WTC11 (cell line): ENCODE results near the gene MAML2. TPM values are rescaled to one million over a fixed set of nuclear protein-coding genes. Genes with fewer than 3 reads are reported as not detected.

Experiments
- ATAC-seq: fragments of 200-7000 bp; cut with Tn5 transposase; 2 replicates; pipeline ENCODE4 v1.10.0; 2021; ENCODE audit warnings: mild to moderate bottlenecking, moderate library complexity
- CTCF ChIA-PET: fragments of 300-600 bp; sonication (Branson Sonifier 250); formaldehyde crosslinking; loops from one replicate; lab custom pipeline; 2021; ENCODE audit warnings: antibody characterized with exemption; lab: Charles Lee
- POLR2A ChIA-PET: fragments of 350-600 bp; sonication (Branson Sonifier 250); formaldehyde crosslinking; loops from one replicate; lab custom pipeline; 2021; ENCODE audit warnings: antibody characterized with exemption; lab: Charles Lee
- DNase-seq: peaks from one replicate; pipeline ENCODE4 v3.0.0; 2021; ENCODE audit warnings: low spot score
- H3K27ac Mint-ChIP-seq: 2 replicates; pipeline ENCODE4 v1.8.0; 2021; ENCODE audit warnings: mixed read lengths
- H3K27me3 Mint-ChIP-seq: 2 replicates; pipeline ENCODE4 v1.8.0; 2021; ENCODE audit warnings: low read depth, mild to moderate bottlenecking, moderate library complexity, mixed read lengths
- H3K36me3 Mint-ChIP-seq: 2 replicates; pipeline ENCODE4 v1.8.0; 2021; ENCODE audit warnings: mixed read lengths
- H3K4me1 Mint-ChIP-seq: 2 replicates; pipeline ENCODE4 v1.8.0; 2022; ENCODE audit warnings: mixed read lengths
- H3K4me3 Mint-ChIP-seq: 2 replicates; pipeline ENCODE4 v1.8.0; 2021; ENCODE audit warnings: mild to moderate bottlenecking, moderate library complexity, mixed read lengths
- H3K9me3 Mint-ChIP-seq: 2 replicates; pipeline ENCODE4 v1.8.0; 2021; ENCODE audit warnings: mixed read lengths
- CBFB ChIP-seq: sonication (generic); formaldehyde crosslinking; IDR thresholded peaks from 2 replicates; pipeline ENCODE4 v1.8.1; 2022; ENCODE audit warnings: mild to moderate bottlenecking, low read depth, missing genetic modification reagents
- CTCF ChIP-seq: fragments of 200-600 bp; IDR thresholded peaks from 2 replicates; pipeline ENCODE4 v1.8.0; 2022; ENCODE audit warnings: antibody characterized with exemption
- ESRRA ChIP-seq: sonication (generic); formaldehyde crosslinking; IDR thresholded peaks from 2 replicates; pipeline ENCODE4 v1.8.1; 2022; ENCODE audit warnings: mild to moderate bottlenecking, missing genetic modification reagents, borderline replicate concordance
- GRHL2 ChIP-seq: fragments of 250-450 bp; sonication (Bioruptor Pico); IDR thresholded peaks from 2 replicates; pipeline ENCODE4 v1.8.0; 2022; ENCODE audit warnings: mild to moderate bottlenecking, moderate library complexity; ENCODE audit not compliant: insufficient replicate concordance, severe bottlenecking
- IRF1 ChIP-seq: sonication (generic); formaldehyde crosslinking; IDR thresholded peaks from 2 replicates; pipeline ENCODE4 v1.8.0; 2023; ENCODE audit warnings: missing genetic modification reagents
- IRF2 ChIP-seq: sonication (generic); formaldehyde crosslinking; IDR thresholded peaks from 2 replicates; pipeline ENCODE4 v1.8.0; 2022; ENCODE audit warnings: low read depth, missing genetic modification reagents, borderline replicate concordance
- MAX ChIP-seq: sonication (generic); formaldehyde crosslinking; IDR thresholded peaks from 2 replicates; pipeline ENCODE4 v1.8.0; 2022; ENCODE audit warnings: mild to moderate bottlenecking, missing genetic modification reagents
- PRDM15 ChIP-seq: sonication (generic); formaldehyde crosslinking; IDR thresholded peaks from 2 replicates; pipeline ENCODE4 v1.8.0; 2022; ENCODE audit warnings: missing genetic modification reagents
- RELA ChIP-seq: sonication (generic); formaldehyde crosslinking; IDR thresholded peaks from 2 replicates; pipeline ENCODE4 v1.8.1; 2022; ENCODE audit warnings: missing genetic modification reagents, mild to moderate bottlenecking, borderline replicate concordance
- ZNF396 ChIP-seq: fragments of 250-450 bp; sonication (Bioruptor Pico); IDR thresholded peaks from 2 replicates; pipeline ENCODE4 v1.8.0; 2021; ENCODE audit warnings: mild to moderate bottlenecking, moderate library complexity, borderline replicate concordance
- total RNA-seq: library from RNA; stranded (reverse); gene quantifications from 3 replicates; pipeline ENCODE4 v1.2.3, GENCODE V29; 2021

The MAML2 gene
- total RNA-seq, 1 experiment from 2014 or later = 8.1 TPM

- Mint-ChIP-seq H3K27me3 (no peaks in the 10 kb centered on the region), H3K4me1 (peaks cover 33% of the 10 kb centered on the region), H3K9me3 (peaks cover 4% of the 10 kb centered on the region)
- no peak for TF ChIP-seq PRDM15 (CRISPR knock-in tag)
- no peak for TF ChIP-seq IRF2 (CRISPR knock-in tag)
- no peak for TF ChIP-seq CBFB (CRISPR knock-in tag)
- no peak for TF ChIP-seq RELA
- no peak for TF ChIP-seq ESRRA (CRISPR knock-in tag)
- no peak for TF ChIP-seq GRHL2 (CRISPR knock-in tag)
- TF ChIP-seq, all 79 proteins: peak for 0
- Mint-ChIP-seq H3K4me3 (no peak overlapping the region), H3K27ac (peak overlapping the region; percentile 78), H3K36me3 (no peaks in the 10 kb centered on the region)
- CTCF ChIA-PET = interaction anchor here (0.8 to 3.8 kb wide), 20 partner anchors 10 to 338 kb away, joined by 3 to 107 read pairs (median 6); partner anchors contain the start of genes CCDC82, JRKL and MAML2
- DNase-seq (no peak), ATAC-seq (peak; percentile 82)
- POLR2A ChIA-PET = interaction anchor here (0.6 to 1.2 kb wide), 3 partner anchors 132 to 283 kb away, joined by 3 to 6 read pairs (median 4); partner anchors contain the start of gene MTMR2
Observed at GRCh38 chr11:96055706-96056387, 287.1 kb downstream of the MAML2 start.

GRCh38 chr11:96054870-96055705, 287.9 kb downstream of the MAML2 start:
- ATAC-seq = peak; percentile 59
- POLR2A ChIA-PET = interaction anchor here (1.2 kb wide), 1 partner anchor 284 kb away, joined by 6 read pairs; no protein-coding TSS in a partner anchor
- H3K27ac Mint-ChIP-seq = peak overlapping the region; percentile 78

More at GRCh38 chr11:96054870-96055705, 287.9 kb downstream of the MAML2 start:
- no peak for TF ChIP-seq ZNF396 (CRISPR knock-in tag)
- no peak for TF ChIP-seq RELA
- TF ChIP-seq CTCF = 0 out of 2 replicates have a peak, but pooled peaks have one; percentile 17
- no peak for TF ChIP-seq MAX (CRISPR knock-in tag)
- TF ChIP-seq IRF1 (CRISPR knock-in tag) = no peak
- DNase-seq = no peak
- H3K4me3 Mint-ChIP-seq = no peak overlapping the region
- H3K27me3 Mint-ChIP-seq = no peaks in the 10 kb centered on the region
- CTCF ChIA-PET = interaction anchor here (0.8 to 3.8 kb wide), 26 partner anchors 9 to 339 kb away, joined by 3 to 107 read pairs (median 5); partner anchors contain the start of genes CCDC82, JRKL and MAML2
- H3K36me3 Mint-ChIP-seq = no peaks in the 10 kb centered on the region
- peaks cover 4% of the 10 kb centered on the region for H3K9me3 Mint-ChIP-seq
- H3K4me1 Mint-ChIP-seq = peaks cover 33% of the 10 kb centered on the region
